Tibial nerve (tissue), 4 donors: ENCODE data around the gene MYL10. TPM values are rescaled to one million over a fixed set of nuclear protein-coding genes. Genes with fewer than 3 reads are reported as not detected.

Experiments used
- DNase-seq, 2 donors: peaks; one replicate each; pipeline ENCODE4 v3.0.0-alpha.2; 2019; ENCODE audit warnings: low spot score in 2 of 2
- H3K27ac ChIP-seq, 4 donors: fragments of 200-600 bp; sonication (generic) in 3 of 4; one replicate each; pipeline ENCODE4 v1.5.1; 2017 to 2019; ENCODE audit warnings: mild to moderate bottlenecking in 1 of 4
- H3K27me3 ChIP-seq, 2 donors: fragments of 200-600 bp; sonication (generic) in 1 of 2; one replicate each; pipeline versions ENCODE4 v1.5.1 to v1.6.0; 2017 to 2019
- H3K36me3 ChIP-seq, 3 donors: fragments of 200-600 bp; sonication (generic); one replicate each; pipeline ENCODE4 v1.5.1; 2018 to 2019
- H3K4me1 ChIP-seq, 4 donors: fragments of 200-600 bp; sonication (generic) in 3 of 4; one replicate each; pipeline ENCODE4 v1.5.1; 2017 to 2019
- H3K4me3 ChIP-seq, 4 donors: fragments of 200-600 bp; sonication (generic) in 3 of 4; one replicate each; pipeline ENCODE4 v1.5.1; 2017 to 2019; ENCODE audit warnings: mild to moderate bottlenecking in 1 of 4, moderate library complexity in 1 of 4
- H3K9me3 ChIP-seq, 4 donors: fragments of 200-600 bp; sonication (generic) in 3 of 4; one replicate each; pipeline ENCODE4 v1.5.1; 2017 to 2019
- CTCF ChIP-seq, 5 experiments: fragments of 200-600 bp in 3 of 5; fragments of 450-650 bp in 2 of 5; sonication (generic) in 3 of 5; IDR thresholded peaks; one replicate each; pipeline ENCODE4 v1.5.1; 2016 to 2019; ENCODE audit warnings: antibody characterized with exemption in 5 of 5, mild to moderate bottlenecking in 3 of 5, moderate library complexity in 2 of 5
- EP300 ChIP-seq, 2 donors: sonication (generic); formaldehyde crosslinking; IDR thresholded peaks; one replicate each; pipeline ENCODE4 v1.6.1; 2017; ENCODE audit warnings: antibody characterized with exemption in 2 of 2, mild to moderate bottlenecking in 1 of 2
- POLR2A ChIP-seq, 2 donors: fragments of 450-650 bp; IDR thresholded peaks; one replicate each; pipeline ENCODE4 v1.6.1; 2017; ENCODE audit warnings: antibody characterized with exemption in 2 of 2, mild to moderate bottlenecking in 2 of 2, moderate library complexity in 2 of 2
- WGBS, 2 donors: methylation state at CpG; one replicate each; pipeline ENCODE4 v1.1.5; 2018; 5-methylcytosine and 5-hydroxymethylcytosine counted together
- total RNA-seq, 4 donors: library from RNA; depleted of rRNA; stranded (reverse); fragments of >200 nt; gene quantifications; one replicate each; pipeline ENCODE4 v1.1.0, GENCODE V29; 2016

MYL10 gene
- total RNA-seq, 4 donors from 2014 or later, result not detected

DNA sequence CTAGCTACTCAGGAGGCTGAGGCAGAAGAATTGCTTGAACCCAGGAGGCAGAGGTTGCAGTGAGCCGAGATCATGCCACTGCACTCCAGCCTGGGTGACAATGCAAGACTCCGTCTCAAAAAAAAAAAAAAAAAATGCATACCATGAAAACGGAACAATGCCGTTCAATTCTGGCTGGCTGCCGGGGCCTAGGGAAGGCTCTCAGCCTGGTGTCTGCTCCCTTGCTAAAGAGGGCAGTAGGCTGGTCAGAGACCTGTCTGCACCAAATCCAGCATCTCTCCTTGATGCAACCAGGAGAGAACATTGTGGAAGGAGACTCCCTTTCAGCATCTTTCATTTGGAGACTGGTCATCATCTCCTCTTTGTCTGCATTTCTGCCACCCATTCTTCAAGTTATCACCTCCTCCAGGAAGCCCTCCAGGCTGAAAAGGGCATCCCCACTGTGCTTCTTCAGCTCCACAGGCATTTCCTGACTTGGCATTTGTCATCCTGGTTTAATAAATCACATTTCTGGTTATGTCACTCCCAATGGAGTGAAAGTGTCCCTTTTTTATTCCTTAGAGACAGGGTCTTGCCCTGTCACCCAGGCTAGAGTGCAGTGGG lies 24.7 kb downstream of the MYL10 start:
- Histone ChIP-seq H3K27ac (no peak overlapping the region), H3K27me3 (no peaks in the 10 kb centered on the region), H3K4me1 (peaks cover 0 to 8% (median 0%) of the 10 kb centered on the region in 4 donors), H3K36me3 (no peaks in the 10 kb centered on the region), H3K4me3 (no peak overlapping the region), H3K9me3 (no peaks in the 10 kb centered on the region)
- TF ChIP-seq CTCF (IDR thresholded peaks at IDR 0.05) (no peak), EP300 (IDR thresholded peaks at IDR 0.05) (no peak), POLR2A (IDR thresholded peaks at IDR 0.05) (no peak)
- DNase-seq, result no peak
- 39 to 62% methylated on average over 5 of the region's 5 CpGs for WGBS, 2 donors

GRCh38 chr7:101602484-101603241 lies 26.4 kb downstream of the MYL10 start:
- Histone ChIP-seq H3K36me3 (no peaks in the 10 kb centered on the region), H3K27ac (no peak overlapping the region), H3K4me1 (peaks cover 0 to 15% (median 0%) of the 10 kb centered on the region in 4 donors), H3K9me3 (no peaks in the 10 kb centered on the region), H3K27me3 (no peaks in the 10 kb centered on the region), H3K4me3 (no peak overlapping the region)
- peak; percentile 75 to 87 (median 77) for TF ChIP-seq CTCF (IDR thresholded peaks at IDR 0.05)
- TF ChIP-seq POLR2A (IDR thresholded peaks at IDR 0.05), result no peak
- TF ChIP-seq EP300 (IDR thresholded peaks at IDR 0.05), result no peak
- WGBS, 2 donors, result 27 to 45% methylated on average over 21 to 23 of the region's 25 CpGs
- peak; percentile 38 to 62 for DNase-seq

GRCh38 chr7:101602082-101602481 lies 27.0 kb downstream of the MYL10 start:
- no peak overlapping the region for H3K27ac ChIP-seq
- 56 to 67% methylated on average over 12 of the region's 12 CpGs for WGBS, 2 donors

DNA sequence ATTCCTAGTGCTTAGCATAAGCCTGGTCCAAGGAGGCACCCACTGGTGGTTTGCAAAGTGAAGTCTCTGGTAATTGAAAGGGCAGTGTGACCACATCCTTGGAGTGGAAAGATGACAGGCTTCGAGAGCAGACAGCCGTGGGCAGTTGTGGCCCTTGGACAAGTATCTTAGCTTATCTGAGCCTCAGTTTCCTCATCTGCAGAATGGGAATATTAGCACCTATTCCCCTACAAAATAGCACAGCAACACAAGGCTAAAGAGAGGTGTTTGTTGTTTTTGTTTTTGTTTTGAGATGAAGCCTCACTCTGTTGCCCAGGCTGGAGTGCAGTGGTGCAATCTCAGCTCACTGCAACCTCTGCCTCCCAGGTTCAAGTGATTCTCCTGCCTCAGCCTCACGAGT lies 29.3 kb downstream of the MYL10 start:
- H3K9me3 ChIP-seq, result no peaks in the 10 kb centered on the region
- H3K27ac ChIP-seq, result no peak overlapping the region
- TF ChIP-seq POLR2A (IDR thresholded peaks at IDR 0.05), result no peak
- no peak for TF ChIP-seq EP300 (IDR thresholded peaks at IDR 0.05)
- no peak for TF ChIP-seq CTCF (IDR thresholded peaks at IDR 0.05)
- H3K4me1 ChIP-seq, result peaks cover 0 to 15% (median 0%) of the 10 kb centered on the region in 4 donors
- no peaks in the 10 kb centered on the region for H3K27me3 ChIP-seq
- DNase-seq, result no peak
- no peak overlapping the region for H3K4me3 ChIP-seq
- 85 to 86% methylated on average over 3 of the region's 3 CpGs for WGBS, 2 donors
- H3K36me3 ChIP-seq, result no peaks in the 10 kb centered on the region

More at GRCh38 chr7:101602082-101602481, 27.0 kb downstream of the MYL10 start:
- Histone ChIP-seq H3K27me3 (no peaks in the 10 kb centered on the region), H3K9me3 (no peaks in the 10 kb centered on the region), H3K4me3 (no peak overlapping the region), H3K36me3 (no peaks in the 10 kb centered on the region), H3K4me1 (peaks cover 0 to 15% (median 0%) of the 10 kb centered on the region in 4 donors)
- TF ChIP-seq EP300 (IDR thresholded peaks at IDR 0.05) (no peak), POLR2A (IDR thresholded peaks at IDR 0.05) (no peak), CTCF (IDR thresholded peaks at IDR 0.05) (no peak)
- no peak for DNase-seq
